Ovary (tissue), 9 donors: ENCODE results near the gene MS4A7. TPM values are rescaled to one million over a fixed set of nuclear protein-coding genes. Genes with fewer than 3 reads are reported as not detected.

Experiments used
- DNase-seq, 5 donors: peaks; one replicate each; pipeline ENCODE4 v3.0.0-alpha.2; 2019 to 2020
- H3K27ac ChIP-seq, 2 donors: fragments of 200-600 bp; one replicate each; pipeline versions ENCODE4 v1.5.1 to v1.8.0; 2019 to 2022
- H3K27me3 ChIP-seq: fragments of 200-600 bp; one replicate; pipeline ENCODE4 v1.8.0; 2022
- H3K36me3 ChIP-seq: fragments of 200-600 bp; sonication (generic); one replicate; pipeline ENCODE4 v1.5.1; 2019
- H3K4me1 ChIP-seq: one replicate; pipeline ENCODE4 v1.8.1; 2013; ENCODE audit warnings: mild to moderate bottlenecking, moderate library complexity; ENCODE audit not compliant: insufficient read depth
- H3K4me3 ChIP-seq: fragments of 200-600 bp; sonication (generic); one replicate; pipeline ENCODE4 v1.5.1; 2017
- H3K9me3 ChIP-seq, 2 donors: fragments of 200-600 bp in 1 of 2; sonication (generic) in 1 of 2; one replicate each; pipeline versions ENCODE4 v1.5.1 to v1.8.1; 2013 to 2019; ENCODE audit warnings: mild to moderate bottlenecking in 1 of 2, moderate library complexity in 1 of 2
- CTCF ChIP-seq, 3 donors: fragments of 450-650 bp in 2 of 3; fragments of 200-600 bp in 1 of 3; IDR thresholded peaks; one replicate each; pipeline versions ENCODE4 v1.5.1 to v1.8.0; 2016 to 2022; ENCODE audit warnings: antibody characterized with exemption in 3 of 3, mild to moderate bottlenecking in 1 of 3
- EP300 ChIP-seq: sonication (generic); formaldehyde crosslinking; IDR thresholded peaks from one replicate; pipeline ENCODE4 v1.6.1; 2017; ENCODE audit warnings: antibody characterized with exemption
- POLR2A ChIP-seq: fragments of 450-650 bp; IDR thresholded peaks from one replicate; pipeline ENCODE4 v1.6.1; 2017; ENCODE audit warnings: antibody characterized with exemption, mild to moderate bottlenecking, moderate library complexity
- WGBS, 3 donors: extraction: QIAGEN DNeasy Blood & Tissue Kit in 1 of 3; methylation state at CpG; one replicate each; pipeline versions ENCODE4 v1.1.5 to v1.1.7; 2013 to 2017; 5-methylcytosine and 5-hydroxymethylcytosine counted together
- intact Hi-C, 4 donors: fragments of 100-400 bp; cut with DNase I; formaldehyde crosslinking; loops; one replicate each; pipeline versions ENCODE4 v1.11.0 to v1.15.1; 2022 to 2023
- polyA plus RNA-seq, 2 donors: library from polyadenylated mRNA; stranded (reverse); fragments of 200-250 nt in 1 of 2; fragments of 350-450 nt in 1 of 2; fragmentation: Illumina TruSeq in 1 of 2; extraction: RNeasy Lipid Tissue Mini Kit (QIAGEN cat#74804) in 1 of 2; gene quantifications; one replicate each; pipeline ENCODE4 v1.2.3, GENCODE V29; 2013 to 2014
- total RNA-seq, 7 donors: library from RNA; depleted of rRNA in 2 of 7; stranded (reverse); fragments of >200 nt in 2 of 7; fragmentation: NEBNext Ultra II Directional in 3 of 7; extraction: Animal tissue kit (Norgen Biotek cat#: 25700) in 3 of 7; gene quantifications; one replicate each; pipeline versions ENCODE4 v1.1.0 to v1.2.4, GENCODE V29; 2016 to 2023
- donor health status: DM: no; HTN: no; CAD: no; lungs with moderate emphysema.
- donor health status: DM: no; HTN: no; CAD: no.
- donor health status: Bipolar disorder and iron deficiency.
- donor health status: DM: yes; HTN: yes; CAD: no.
- donor health status: DM: no; HTN: no; CAD: no.
- donor health status: DM: yes; HTN: yes; CAD: no.

The MS4A7 gene
- total and polyA plus RNA-seq, 9 donors, result 5.4 to 38.2 (median 11.6) TPM

DNA sequence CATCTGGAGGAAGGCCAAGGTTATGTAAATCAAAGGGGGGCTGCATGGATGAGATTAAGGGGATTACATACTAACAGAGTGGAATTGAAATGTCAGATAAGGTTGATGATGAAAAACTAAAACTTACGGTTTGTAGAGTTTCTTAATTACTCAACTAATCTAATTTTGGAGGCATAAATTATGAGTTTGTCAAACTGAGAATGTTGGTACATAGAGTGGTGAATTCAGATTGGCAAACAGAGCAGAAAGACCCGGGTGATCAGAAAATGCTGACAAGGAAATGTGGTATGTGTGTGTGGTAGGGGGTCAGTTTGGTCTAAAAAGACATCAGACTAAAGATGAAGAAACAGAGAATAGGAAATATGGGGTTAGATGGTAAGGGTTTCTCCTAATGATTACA is 40.3 kb upstream of the MS4A7 start:
- Histone ChIP-seq H3K27ac (no peak overlapping the region), H3K9me3 (no peaks in the 10 kb centered on the region), H3K4me1 (no peaks in the 10 kb centered on the region), H3K4me3 (no peak overlapping the region), H3K27me3 (no peaks in the 10 kb centered on the region), H3K36me3 (no peaks in the 10 kb centered on the region)
- no peak for DNase-seq
- WGBS, 3 donors, result 24 to 46% (median 31%) methylated on average over 2 of the region's 2 CpGs
- intact Hi-C loops, result no loop called here
- no peak for TF ChIP-seq POLR2A
- no peak for TF ChIP-seq EP300
- no peak for TF ChIP-seq CTCF (IDR thresholded peaks at IDR 0.05)

DNA sequence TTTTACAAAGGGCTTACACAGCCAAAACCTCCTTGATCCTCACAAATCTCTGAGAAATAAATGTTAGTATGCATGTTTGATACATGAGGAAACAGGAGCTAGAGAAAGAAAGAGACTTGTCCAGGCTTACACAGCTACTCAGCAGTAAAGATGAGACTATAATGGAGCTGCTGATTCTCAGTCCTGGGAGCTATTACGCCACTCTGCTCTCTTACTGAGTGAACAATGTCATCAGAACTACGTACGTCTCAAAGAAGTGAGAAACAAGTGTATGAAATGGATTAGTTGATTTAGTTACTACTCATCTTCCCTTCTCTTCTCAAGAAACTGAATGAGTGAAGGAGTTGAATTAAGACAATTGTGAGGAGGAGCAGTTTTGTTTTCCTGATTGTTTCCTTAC is 39.0 kb upstream of the MS4A7 start:
- intact Hi-C loops, result no loop called here
- no peak overlapping the region for H3K27ac ChIP-seq
- DNase-seq, result no peak
- TF ChIP-seq CTCF (IDR thresholded peaks at IDR 0.05), result no peak
- no peak for TF ChIP-seq EP300
- TF ChIP-seq POLR2A, result no peak
- no peaks in the 10 kb centered on the region for H3K4me1 ChIP-seq
- H3K9me3 ChIP-seq, result no peaks in the 10 kb centered on the region
- no peak overlapping the region for H3K4me3 ChIP-seq
- WGBS, 3 donors, result 52 to 59% (median 52%) methylated on average over 3 of the region's 3 CpGs
- no peaks in the 10 kb centered on the region for H3K36me3 ChIP-seq
- H3K27me3 ChIP-seq, result no peaks in the 10 kb centered on the region

DNA sequence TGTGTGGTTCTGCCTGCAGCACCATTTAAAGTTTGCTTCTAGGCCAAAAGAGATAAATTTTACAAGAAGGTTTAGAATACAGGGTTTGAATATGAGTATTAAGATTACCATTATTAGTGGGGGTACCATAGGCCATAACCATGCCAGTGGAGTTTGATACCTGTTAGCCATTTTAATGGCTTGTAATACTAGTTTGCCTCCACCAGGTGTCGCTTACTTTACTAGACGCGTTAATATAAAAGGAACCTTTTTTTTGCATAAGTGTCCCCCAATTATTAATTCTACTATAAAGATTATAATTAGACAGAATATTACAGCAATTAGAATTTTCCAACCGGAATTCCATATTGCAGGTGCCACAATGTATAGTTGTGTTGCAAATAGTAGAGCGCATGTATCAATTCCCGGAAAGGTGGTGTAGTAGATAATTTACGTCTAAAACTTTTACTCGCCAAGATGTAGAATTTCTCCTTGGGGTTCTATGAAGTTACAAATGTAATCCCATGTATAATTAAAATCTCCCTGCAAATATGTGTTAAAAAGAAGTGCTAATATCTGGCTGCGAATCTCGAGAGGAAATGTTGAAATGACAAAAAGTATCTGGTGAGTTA is 35.1 kb upstream of the MS4A7 start:
- no peak for DNase-seq
- Histone ChIP-seq H3K36me3 (no peaks in the 10 kb centered on the region), H3K27ac (no peak overlapping the region), H3K4me1 (no peaks in the 10 kb centered on the region), H3K9me3 (no peaks in the 10 kb centered on the region), H3K27me3 (no peaks in the 10 kb centered on the region), H3K4me3 (no peak overlapping the region)
- TF ChIP-seq EP300, result no peak
- intact Hi-C loops, result no loop called here
- 72 to 77% (median 72%) methylated on average over 10 of the region's 10 CpGs for WGBS, 3 donors

- no peak for DNase-seq
- no peaks in the 10 kb centered on the region for H3K4me1 ChIP-seq
- no peaks in the 10 kb centered on the region for H3K27me3 ChIP-seq
- H3K36me3 ChIP-seq, result no peaks in the 10 kb centered on the region
- H3K4me3 ChIP-seq, result no peak overlapping the region
- intact Hi-C loops, result no loop called here
- no peaks in the 10 kb centered on the region for H3K9me3 ChIP-seq
- no peak overlapping the region for H3K27ac ChIP-seq
- TF ChIP-seq CTCF (IDR thresholded peaks at IDR 0.05), result no peak
- TF ChIP-seq EP300, result no peak
- TF ChIP-seq POLR2A, result no peak
- WGBS, 3 donors, result 89 to 100% (median 94%) methylated on average over 2 of the region's 2 CpGs
Observed at GRCh38 chr11:60344146-60344545, 34.2 kb upstream of the MS4A7 start.

DNA sequence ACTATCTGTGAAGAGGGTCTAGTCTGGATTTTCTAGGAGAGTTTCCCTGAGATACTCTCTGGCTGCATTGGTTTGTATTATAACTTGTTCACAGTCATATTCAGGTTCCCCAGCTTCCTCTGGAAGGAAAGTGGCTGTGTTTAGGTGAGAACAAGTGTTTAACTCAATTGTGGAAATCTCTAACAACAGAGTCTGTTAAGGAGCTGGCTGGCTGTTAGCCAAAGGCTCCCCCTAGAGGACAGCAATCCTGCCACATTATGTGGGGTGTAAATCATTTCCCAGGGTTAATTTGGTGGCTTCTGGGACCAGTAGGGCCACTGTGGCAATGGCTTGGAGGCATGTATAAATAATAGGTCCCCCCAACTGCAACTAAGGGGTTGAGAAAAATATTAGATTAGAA is 32.8 kb upstream of the MS4A7 start:
- Histone ChIP-seq H3K4me3 (no peak overlapping the region), H3K27ac (no peak overlapping the region), H3K36me3 (no peaks in the 10 kb centered on the region), H3K4me1 (no peaks in the 10 kb centered on the region), H3K9me3 (no peaks in the 10 kb centered on the region), H3K27me3 (no peaks in the 10 kb centered on the region)
- no peak for TF ChIP-seq EP300
- TF ChIP-seq CTCF (IDR thresholded peaks at IDR 0.05), result no peak
- TF ChIP-seq POLR2A, result no peak
- DNase-seq, result no peak
- intact Hi-C loops, result no loop called here
